ENCODE results near the gene DNAH10.

DNA sequence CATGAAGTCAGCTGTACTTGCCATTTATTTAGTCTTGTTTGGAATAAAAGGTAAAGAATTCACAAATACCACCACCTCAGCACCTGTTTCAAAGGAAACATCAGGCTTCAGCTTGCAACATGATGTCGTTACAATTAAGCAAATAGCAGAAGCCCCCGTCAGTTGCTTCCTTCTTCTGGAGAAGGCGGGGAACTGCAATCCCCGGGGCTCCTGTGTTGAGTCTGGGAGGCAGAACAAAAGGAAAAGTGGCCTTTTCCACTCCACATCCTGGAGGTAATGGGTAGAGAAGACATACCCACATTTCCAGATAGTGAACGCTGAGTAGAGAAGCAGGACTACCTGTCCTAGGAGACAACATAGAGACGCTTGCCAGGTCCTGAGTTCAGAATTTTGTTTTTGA, 92.8 kb downstream of the DNAH10 start:
- TF ChIP-seq, protein P1, sequence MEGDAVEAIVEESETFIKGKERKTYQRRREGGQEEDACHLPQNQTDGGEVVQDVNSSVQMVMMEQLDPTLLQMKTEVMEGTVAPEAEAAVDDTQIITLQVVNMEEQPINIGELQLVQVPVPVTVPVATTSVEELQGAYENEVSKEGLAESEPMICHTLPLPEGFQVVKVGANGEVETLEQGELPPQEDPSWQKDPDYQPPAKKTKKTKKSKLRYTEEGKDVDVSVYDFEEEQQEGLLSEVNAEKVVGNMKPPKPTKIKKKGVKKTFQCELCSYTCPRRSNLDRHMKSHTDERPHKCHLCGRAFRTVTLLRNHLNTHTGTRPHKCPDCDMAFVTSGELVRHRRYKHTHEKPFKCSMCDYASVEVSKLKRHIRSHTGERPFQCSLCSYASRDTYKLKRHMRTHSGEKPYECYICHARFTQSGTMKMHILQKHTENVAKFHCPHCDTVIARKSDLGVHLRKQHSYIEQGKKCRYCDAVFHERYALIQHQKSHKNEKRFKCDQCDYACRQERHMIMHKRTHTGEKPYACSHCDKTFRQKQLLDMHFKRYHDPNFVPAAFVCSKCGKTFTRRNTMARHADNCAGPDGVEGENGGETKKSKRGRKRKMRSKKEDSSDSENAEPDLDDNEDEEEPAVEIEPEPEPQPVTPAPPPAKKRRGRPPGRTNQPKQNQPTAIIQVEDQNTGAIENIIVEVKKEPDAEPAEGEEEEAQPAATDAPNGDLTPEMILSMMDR (IDR thresholded peaks at IDR 0.05), result no peak
- TF ChIP-seq POLR2A (IDR thresholded peaks at IDR 0.05), result no peak

Data from adrenal gland (tissue), 5 donors.